Muscle layer of colon (tissue), 2 donors: ENCODE results near the gene TIMM29.
A peak's percentile ranks its signal among the peaks of the same experiment; 100 is the strongest.

Source experiments
- H3K27ac ChIP-seq: one replicate; pipeline ENCODE4 v1.7.0; 2013; ENCODE audit warnings: low read depth, mild to moderate bottlenecking, low read length, moderate library complexity
- H3K27me3 ChIP-seq, 2 donors: one replicate each; pipeline ENCODE4 v1.7.0; 2013; ENCODE audit warnings: low read length in 2 of 2, mild to moderate bottlenecking in 2 of 2; ENCODE audit not compliant: insufficient read depth in 2 of 2, control insufficient read depth in 1 of 2
- H3K36me3 ChIP-seq: one replicate; pipeline ENCODE4 v1.7.0; 2013; ENCODE audit warnings: mild to moderate bottlenecking, low read length; ENCODE audit not compliant: insufficient read depth
- H3K4me1 ChIP-seq: one replicate; pipeline ENCODE4 v1.7.0; 2013; ENCODE audit warnings: mild to moderate bottlenecking, low read length; ENCODE audit not compliant: insufficient read depth
- H3K4me3 ChIP-seq, 2 donors: one replicate each; pipeline ENCODE4 v1.7.0; 2013; ENCODE audit warnings: low read length in 2 of 2, low read depth in 1 of 2, mild to moderate bottlenecking in 1 of 2, moderate library complexity in 1 of 2
- H3K9ac ChIP-seq: one replicate; pipeline ENCODE4 v1.7.0; 2013; ENCODE audit warnings: low read length
- H3K9me3 ChIP-seq: one replicate; pipeline ENCODE4 v1.7.0; 2013; ENCODE audit warnings: mild to moderate bottlenecking, low read length
- donor health status: abdominal sarcoma.
- donor health status: Adenocarcinoma of cecum.

TIMM29 gene

GRCh38 chr19:10928563-10929401 lies at the start of gene TIMM29, which contains the start of gene YIPF2:
TSS of gene TIMM29 (plus strand) at chr19:10928811. CDS start at chr19:10928823, 12 bp downstream.
TSS of gene YIPF2 (minus strand) at chr19:10928639. CDS start at chr19:10928410, 229 bp downstream.
- Histone ChIP-seq H3K4me1 (peaks cover 20% of the 10 kb centered on the region), H3K27ac (peak within 1 kb of the TSS; percentile 63)

GRCh38 chr19:10881403-10882107 lies 47.1 kb upstream of the TIMM29 start:
- no peak overlapping the region for H3K4me3 ChIP-seq
- H3K9me3 ChIP-seq = no peaks in the 10 kb centered on the region
- H3K9ac ChIP-seq = no peak overlapping the region
- no peak overlapping the region for H3K27ac ChIP-seq
- no peaks in the 10 kb centered on the region for H3K27me3 ChIP-seq
- peaks cover 44% of the 10 kb centered on the region for H3K4me1 ChIP-seq
- no peaks in the 10 kb centered on the region for H3K36me3 ChIP-seq

More at GRCh38 chr19:10928563-10929401, at the start of gene TIMM29, which contains the start of gene YIPF2:
- peak within 1 kb of the TSS; percentile 61 for H3K9ac ChIP-seq
- peaks cover 13% of the 10 kb centered on the region for H3K36me3 ChIP-seq
- no peaks in the 10 kb centered on the region for H3K9me3 ChIP-seq
- H3K4me3 ChIP-seq = peak within 1 kb of the TSS; percentile 80 to 87
- H3K27me3 ChIP-seq = no peaks in the 10 kb centered on the region

- H3K36me3 ChIP-seq = no peaks in the 10 kb centered on the region
- H3K9me3 ChIP-seq = no peaks in the 10 kb centered on the region
- no peak overlapping the region for H3K27ac ChIP-seq
- peaks cover 38% of the 10 kb centered on the region for H3K4me1 ChIP-seq
- H3K9ac ChIP-seq = no peak overlapping the region
- H3K4me3 ChIP-seq = no peak overlapping the region
- no peaks in the 10 kb centered on the region for H3K27me3 ChIP-seq
Measured at GRCh38 chr19:10882108-10882457, 46.5 kb upstream of the TIMM29 start.

- Histone ChIP-seq H3K27ac (no peak overlapping the region), H3K9ac (no peak overlapping the region), H3K36me3 (no peaks in the 10 kb centered on the region), H3K9me3 (no peaks in the 10 kb centered on the region), H3K27me3 (no peaks in the 10 kb centered on the region), H3K4me3 (no peak overlapping the region), H3K4me1 (peaks cover 48% of the 10 kb centered on the region)
Measured at GRCh38 chr19:10884274-10884673, 44.3 kb upstream of the TIMM29 start.

- H3K36me3 ChIP-seq = no peaks in the 10 kb centered on the region
- peaks cover 48% of the 10 kb centered on the region for H3K4me1 ChIP-seq
- H3K27ac ChIP-seq = peak overlapping the region; percentile 61
- no peaks in the 10 kb centered on the region for H3K27me3 ChIP-seq
- H3K4me3 ChIP-seq = no peak overlapping the region
- no peaks in the 10 kb centered on the region for H3K9me3 ChIP-seq
- H3K9ac ChIP-seq = no peak overlapping the region
Measured at GRCh38 chr19:10885201-10886169, 43.1 kb upstream of the TIMM29 start.

- Histone ChIP-seq H3K27ac (no peak overlapping the region), H3K4me1 (peaks cover 52% of the 10 kb centered on the region), H3K36me3 (no peaks in the 10 kb centered on the region), H3K27me3 (no peaks in the 10 kb centered on the region), H3K9me3 (no peaks in the 10 kb centered on the region), H3K9ac (no peak overlapping the region), H3K4me3 (no peak overlapping the region)
Measured at GRCh38 chr19:10887616-10888367, 40.8 kb upstream of the TIMM29 start.

GRCh38 chr19:10888421-10888866 lies 40.2 kb upstream of the TIMM29 start:
- Histone ChIP-seq H3K4me1 (peaks cover 52% of the 10 kb centered on the region), H3K27ac (no peak overlapping the region), H3K4me3 (no peak overlapping the region), H3K9ac (no peak overlapping the region), H3K27me3 (no peaks in the 10 kb centered on the region), H3K9me3 (no peaks in the 10 kb centered on the region), H3K36me3 (no peaks in the 10 kb centered on the region)

GRCh38 chr19:10889880-10890279 lies 38.7 kb upstream of the TIMM29 start:
- H3K27me3 ChIP-seq = no peaks in the 10 kb centered on the region
- no peak overlapping the region for H3K9ac ChIP-seq
- no peaks in the 10 kb centered on the region for H3K9me3 ChIP-seq
- no peak overlapping the region for H3K27ac ChIP-seq
- no peaks in the 10 kb centered on the region for H3K36me3 ChIP-seq
- peaks cover 54% of the 10 kb centered on the region for H3K4me1 ChIP-seq
- H3K4me3 ChIP-seq = no peak overlapping the region

GRCh38 chr19:10891405-10892086 lies 37.1 kb upstream of the TIMM29 start:
- no peak overlapping the region for H3K9ac ChIP-seq
- H3K27ac ChIP-seq = peak overlapping the region; percentile 72
- peaks cover 54% of the 10 kb centered on the region for H3K4me1 ChIP-seq
- H3K4me3 ChIP-seq = no peak overlapping the region
- H3K9me3 ChIP-seq = no peaks in the 10 kb centered on the region
- H3K36me3 ChIP-seq = no peaks in the 10 kb centered on the region
- H3K27me3 ChIP-seq = no peaks in the 10 kb centered on the region

GRCh38 chr19:10892256-10892655 lies 36.4 kb upstream of the TIMM29 start:
- Histone ChIP-seq H3K27ac (peak overlapping the region; percentile 70), H3K9me3 (no peaks in the 10 kb centered on the region), H3K4me3 (no peak overlapping the region), H3K4me1 (peaks cover 61% of the 10 kb centered on the region), H3K27me3 (no peaks in the 10 kb centered on the region), H3K36me3 (no peaks in the 10 kb centered on the region), H3K9ac (no peak overlapping the region)
